ENCODE data around the gene ERICH6. TPM values are rescaled to one million over a fixed set of nuclear protein-coding genes. Genes with fewer than 3 reads are reported as not detected.

The ERICH6 gene
- polyA plus RNA-seq, 3 donors, result 0.04 TPM; not detected in 2

- Histone ChIP-seq H3K27ac (ENCODE audit: low read depth in 1 of 2, low read length in 2 of 2) (peak overlapping the region in 1 of 2 donors; percentile 56), H3K27me3 (ENCODE audit: control insufficient read depth in 2 of 2, insufficient read depth in 2 of 2, low read length in 2 of 2) (no peaks in the 10 kb centered on the region), H3K79me2 (ENCODE audit: insufficient read depth, low read length) (peaks cover 5% of the 10 kb centered on the region), H3K4me1 (ENCODE audit: control insufficient read depth in 1 of 2, insufficient read depth in 2 of 2, low read length in 2 of 2) (peaks cover 27 to 33% of the 10 kb centered on the region in 2 donors), H4K20me1 (ENCODE audit: insufficient read depth, low read length) (peaks cover 26% of the 10 kb centered on the region), H3K9ac (ENCODE audit: insufficient read depth, low read length, poor library complexity, severe bottlenecking) (no peak overlapping the region), H3K4me3 (replicated peaks in 1 of 3; ENCODE audit: low read depth in 2 of 3, low read length in 3 of 3) (no peak overlapping the region), H3K9me3 (replicated peaks in 1 of 2; ENCODE audit: control insufficient read depth in 1 of 2, insufficient read depth in 1 of 2, low read length in 2 of 2) (no peaks in the 10 kb centered on the region), H3K36me3 (replicated peaks in 1 of 2; ENCODE audit: control insufficient read depth in 1 of 2, insufficient read depth in 2 of 2, low read length in 2 of 2) (peaks cover 15 to 18% of the 10 kb centered on the region in 2 donors), H2AFZ (ENCODE audit: insufficient read depth, low read depth, low read length, poor library complexity, severe bottlenecking) (no peak overlapping the region), H3K4me2 (replicated peaks; ENCODE audit: extremely low read depth, low read length, poor library complexity, severe bottlenecking) (no peak overlapping the region)
- no peak overlapping the region for H3K4me3 Mint-ChIP-seq
- peak in 1 of 3 donors; percentile 18 for DNase-seq
- intact Hi-C loops (cut with micrococcal nuclease), result no loop called here
- TF ChIP-seq CTCF (IDR thresholded peaks at IDR 0.05), result no peak
- 70% methylated on average over 4 of the region's 8 CpGs for WGBS (ENCODE audit: insufficient coverage)
- H3K36me3 Mint-ChIP-seq, result peaks cover 14 to 21% of the 10 kb centered on the region in 2 donors
- peak overlapping the region in 5 of 7 donors; percentile 37 to 81 (median 75) for H3K27ac Mint-ChIP-seq
- peaks cover 0 to 3% (median 3%) of the 10 kb centered on the region in 3 donors for H3K27me3 Mint-ChIP-seq (ENCODE audit: low read depth in 3 of 3)
- no peaks in the 10 kb centered on the region for H3K9me3 Mint-ChIP-seq
- H3K4me1 Mint-ChIP-seq, result peaks cover 32% of the 10 kb centered on the region
Measured at GRCh38 chr3:150736903-150737832, 33.4 kb upstream of the ERICH6 start.

DNA sequence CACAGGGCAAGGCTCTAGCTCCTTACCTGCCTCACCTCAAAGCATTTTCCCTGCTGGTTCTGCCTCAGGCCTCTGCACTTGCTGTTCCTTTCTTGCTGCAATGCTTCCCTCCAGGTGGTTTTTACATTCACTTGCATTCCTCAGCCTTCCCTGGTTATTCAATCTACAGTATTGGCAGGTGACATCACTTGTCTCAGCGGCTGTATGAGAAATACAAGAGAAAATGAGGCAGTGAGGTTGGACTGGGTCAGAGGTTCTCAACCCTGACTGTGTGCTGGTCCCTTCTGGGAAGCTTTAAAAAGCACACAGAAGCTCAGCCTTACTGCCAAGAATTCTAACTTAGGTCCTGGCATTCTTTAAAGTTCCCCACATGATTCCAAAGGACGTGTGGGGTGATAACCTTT is 32.6 kb upstream of the ERICH6 start:
- peaks cover 32% of the 10 kb centered on the region for H3K4me1 Mint-ChIP-seq
- Histone ChIP-seq H3K27ac (ENCODE audit: low read depth in 1 of 2, low read length in 2 of 2) (no peak overlapping the region), H3K4me2 (replicated peaks; ENCODE audit: extremely low read depth, low read length, poor library complexity, severe bottlenecking) (no peak overlapping the region), H3K9me3 (replicated peaks in 1 of 2; ENCODE audit: control insufficient read depth in 1 of 2, insufficient read depth in 1 of 2, low read length in 2 of 2) (no peaks in the 10 kb centered on the region), H3K9ac (ENCODE audit: insufficient read depth, low read length, poor library complexity, severe bottlenecking) (no peak overlapping the region), H4K20me1 (ENCODE audit: insufficient read depth, low read length) (peaks cover 18% of the 10 kb centered on the region), H2AFZ (ENCODE audit: insufficient read depth, low read depth, low read length, poor library complexity, severe bottlenecking) (no peak overlapping the region), H3K36me3 (replicated peaks in 1 of 2; ENCODE audit: control insufficient read depth in 1 of 2, insufficient read depth in 2 of 2, low read length in 2 of 2) (peaks cover 8 to 10% of the 10 kb centered on the region in 2 donors), H3K4me3 (replicated peaks in 1 of 3; ENCODE audit: low read depth in 2 of 3, low read length in 3 of 3) (no peak overlapping the region), H3K27me3 (ENCODE audit: control insufficient read depth in 2 of 2, insufficient read depth in 2 of 2, low read length in 2 of 2) (no peaks in the 10 kb centered on the region), H3K79me2 (ENCODE audit: insufficient read depth, low read length) (no peaks in the 10 kb centered on the region), H3K4me1 (ENCODE audit: control insufficient read depth in 1 of 2, insufficient read depth in 2 of 2, low read length in 2 of 2) (peaks cover 27 to 33% of the 10 kb centered on the region in 2 donors)
- H3K36me3 Mint-ChIP-seq, result peaks cover 8 to 12% of the 10 kb centered on the region in 2 donors
- no CpG with 5 or more reads among the region's 2 CpGs for WGBS (ENCODE audit: insufficient coverage)
- no peaks in the 10 kb centered on the region for H3K9me3 Mint-ChIP-seq
- peaks cover 0 to 3% (median 3%) of the 10 kb centered on the region in 3 donors for H3K27me3 Mint-ChIP-seq (ENCODE audit: low read depth in 3 of 3)
- intact Hi-C loops (cut with micrococcal nuclease), result no loop called here
- H3K27ac Mint-ChIP-seq, result peak overlapping the region in 1 of 7 donors; percentile 15
- no peak for DNase-seq
- TF ChIP-seq CTCF (IDR thresholded peaks at IDR 0.05), result no peak
- no peak overlapping the region for H3K4me3 Mint-ChIP-seq

Measured in CD14-positive monocyte (primary cell).